A673 (cell line): ENCODE results near the gene RALB. TPM values are rescaled to one million over a fixed set of nuclear protein-coding genes. Genes with fewer than 3 reads are reported as not detected.

Experiments
- BruUV-seq: library from RNA; stranded (reverse); fragments of 400-500 nt; replicated peaks from 2 replicates; lab custom pipeline; 2021; lab: Mats Ljungman, UMichigan
- CTCF ChIA-PET: fragments of 300-600 bp; sonication (Branson Sonifier 250); formaldehyde crosslinking; loops from one replicate; lab custom pipeline; 2022; ENCODE audit warnings: antibody characterized with exemption; lab: Charles Lee
- POLR2A ChIA-PET: fragments of 300-600 bp; sonication (Branson Sonifier 250); formaldehyde crosslinking; loops from one replicate; lab custom pipeline; 2022; ENCODE audit warnings: antibody characterized with exemption; ENCODE audit not compliant: low non-redundant PET; lab: Charles Lee
- DNase-seq: peaks from one replicate; pipeline ENCODE4 v3.0.0-alpha.2; 2015; ENCODE audit warnings: low spot score
- H3K27ac ChIP-seq: fragments of 200-600 bp; sonication (generic); 2 replicates; pipeline ENCODE4 v1.5.1; 2016; ENCODE audit warnings: mixed run types, low read depth, mild to moderate bottlenecking, mixed read lengths, antibody characterized with exemption, low read length; ENCODE audit not compliant: poor library complexity, severe bottlenecking
- H3K27me3 ChIP-seq: fragments of 200-600 bp; sonication (generic); replicated peaks from 2 replicates; pipeline ENCODE4 v1.6.1; 2017; ENCODE audit warnings: mixed run types, low read depth, mild to moderate bottlenecking, mixed read lengths, antibody characterized with exemption, low read length; ENCODE audit not compliant: insufficient read depth, poor library complexity
- H3K36me3 ChIP-seq: fragments of 200-600 bp; sonication (generic); 2 replicates; pipeline ENCODE4 v1.6.1; 2016; ENCODE audit warnings: mixed run types, mild to moderate bottlenecking, mixed read lengths, antibody characterized with exemption, low read length; ENCODE audit not compliant: insufficient read depth, poor library complexity, severe bottlenecking
- H3K4me1 ChIP-seq: fragments of 200-600 bp; sonication (generic); 2 replicates; pipeline ENCODE4 v1.6.1; 2017; ENCODE audit warnings: mixed run types, mild to moderate bottlenecking, mixed read lengths, antibody characterized with exemption, low read length; ENCODE audit not compliant: insufficient read depth, poor library complexity, severe bottlenecking
- H3K4me3 ChIP-seq: fragments of 200-600 bp; sonication (generic); 2 replicates; pipeline ENCODE4 v1.5.1; 2016; ENCODE audit warnings: low read depth, mixed run types, mild to moderate bottlenecking, mixed read lengths, low read length; ENCODE audit not compliant: poor library complexity, severe bottlenecking
- H3K9me3 ChIP-seq: fragments of 200-600 bp; sonication (generic); 2 replicates; pipeline ENCODE4 v1.6.1; 2016; ENCODE audit warnings: mixed run types, low read depth, mild to moderate bottlenecking, mixed read lengths, antibody characterized with exemption, low read length; ENCODE audit not compliant: poor library complexity, severe bottlenecking
- EZH2 ChIP-seq: fragments of 200-600 bp; sonication (generic); IDR thresholded peaks from 2 replicates; pipeline ENCODE4 v1.6.1; 2017; ENCODE audit warnings: borderline replicate concordance, low read depth, mild to moderate bottlenecking, mixed read lengths, antibody characterized with exemption, low read length; ENCODE audit not compliant: poor library complexity, severe bottlenecking
- intact Hi-C: fragments of 100-400 bp; cut with micrococcal nuclease; formaldehyde crosslinking; loops from one replicate; pipeline ENCODE4 v1.10.0; 2022; ENCODE audit not compliant: unreplicated experiment
- total RNA-seq: library from RNA; stranded (reverse); gene quantifications from 2 replicates; pipeline ENCODE4 v1.2.3, GENCODE V29; 2021
- TF ChIP-seq, protein P1 (sequence below): fragments of 300-800, 200-600 bp; sonication (generic); conservative IDR thresholded peaks from 2 replicates; pipeline ENCODE4 v1.5.1; 2017; ENCODE audit warnings: low read depth, mild to moderate bottlenecking, antibody characterized with exemption, low read length, moderate library complexity, mixed read lengths

The RALB gene
- total RNA-seq, 1 experiment from 2014 or later: 47.0 TPM

DNA sequence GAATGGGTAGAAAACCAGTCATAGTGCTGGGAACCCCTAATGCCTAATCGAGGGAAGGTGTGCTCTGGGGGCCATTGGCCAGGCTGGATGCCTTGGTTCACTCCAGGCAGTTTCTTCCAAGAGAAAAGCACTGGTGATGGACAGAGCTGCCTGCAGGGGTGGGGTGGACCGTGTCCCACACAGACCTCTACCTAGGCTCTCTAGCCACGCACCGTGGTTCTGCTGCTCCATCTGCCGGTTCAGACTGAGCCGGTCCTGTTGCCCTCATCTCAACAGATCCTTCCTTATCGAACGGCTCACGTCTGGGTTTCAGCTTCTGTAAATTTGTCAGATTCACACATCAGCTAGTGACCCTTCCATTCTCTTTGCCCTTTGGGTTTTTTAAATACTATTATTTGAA, 46.4 kb downstream of the RALB start:
- ChIA-PET POLR2A (no interaction called here), CTCF (no interaction called here)
- BruUV-seq: no TSS peak

DNA sequence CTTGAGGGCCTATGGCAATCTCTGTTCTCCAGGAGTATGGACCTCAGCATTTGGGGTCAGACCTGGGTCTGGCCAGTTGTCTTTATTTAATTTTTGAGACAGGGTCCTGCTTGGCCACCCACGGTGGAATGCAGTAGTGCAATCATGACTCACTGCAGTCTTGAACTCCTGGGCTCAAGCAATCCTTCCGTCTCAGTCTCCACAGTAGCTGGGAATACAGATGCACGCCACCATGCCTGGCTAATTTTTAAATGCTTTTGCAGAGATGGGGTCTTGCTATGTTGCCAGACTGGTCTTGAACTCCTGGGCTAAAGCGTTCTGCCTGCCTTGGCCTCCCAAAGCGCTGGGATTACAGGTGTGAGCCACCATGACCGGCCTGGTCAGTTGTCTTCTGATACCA, 46.9 kb downstream of the RALB start:
- POLR2A ChIA-PET: no interaction called here
- TF ChIP-seq EZH2: no peak
- no peaks in the 10 kb centered on the region for H3K27me3 ChIP-seq
- BruUV-seq: no TSS peak
- no peak overlapping the region for H3K27ac ChIP-seq
- H3K9me3 ChIP-seq: no peaks in the 10 kb centered on the region
- no peak for DNase-seq
- H3K4me1 ChIP-seq: no peaks in the 10 kb centered on the region
- CTCF ChIA-PET: no interaction called here
- peaks cover 4% of the 10 kb centered on the region for H3K36me3 ChIP-seq
- no peak overlapping the region for H3K4me3 ChIP-seq
- intact Hi-C loops: no loop called here

More for the DNA sequence above, 46.4 kb downstream of the RALB start:
- TF ChIP-seq, protein P1, sequence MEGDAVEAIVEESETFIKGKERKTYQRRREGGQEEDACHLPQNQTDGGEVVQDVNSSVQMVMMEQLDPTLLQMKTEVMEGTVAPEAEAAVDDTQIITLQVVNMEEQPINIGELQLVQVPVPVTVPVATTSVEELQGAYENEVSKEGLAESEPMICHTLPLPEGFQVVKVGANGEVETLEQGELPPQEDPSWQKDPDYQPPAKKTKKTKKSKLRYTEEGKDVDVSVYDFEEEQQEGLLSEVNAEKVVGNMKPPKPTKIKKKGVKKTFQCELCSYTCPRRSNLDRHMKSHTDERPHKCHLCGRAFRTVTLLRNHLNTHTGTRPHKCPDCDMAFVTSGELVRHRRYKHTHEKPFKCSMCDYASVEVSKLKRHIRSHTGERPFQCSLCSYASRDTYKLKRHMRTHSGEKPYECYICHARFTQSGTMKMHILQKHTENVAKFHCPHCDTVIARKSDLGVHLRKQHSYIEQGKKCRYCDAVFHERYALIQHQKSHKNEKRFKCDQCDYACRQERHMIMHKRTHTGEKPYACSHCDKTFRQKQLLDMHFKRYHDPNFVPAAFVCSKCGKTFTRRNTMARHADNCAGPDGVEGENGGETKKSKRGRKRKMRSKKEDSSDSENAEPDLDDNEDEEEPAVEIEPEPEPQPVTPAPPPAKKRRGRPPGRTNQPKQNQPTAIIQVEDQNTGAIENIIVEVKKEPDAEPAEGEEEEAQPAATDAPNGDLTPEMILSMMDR: no peak
- TF ChIP-seq EZH2: no peak
- Histone ChIP-seq H3K27me3 (no peaks in the 10 kb centered on the region), H3K4me1 (no peaks in the 10 kb centered on the region), H3K4me3 (no peak overlapping the region), H3K9me3 (no peaks in the 10 kb centered on the region), H3K36me3 (peaks cover 7% of the 10 kb centered on the region), H3K27ac (no peak overlapping the region)
- DNase-seq: no peak
- intact Hi-C loops: no loop called here

DNA sequence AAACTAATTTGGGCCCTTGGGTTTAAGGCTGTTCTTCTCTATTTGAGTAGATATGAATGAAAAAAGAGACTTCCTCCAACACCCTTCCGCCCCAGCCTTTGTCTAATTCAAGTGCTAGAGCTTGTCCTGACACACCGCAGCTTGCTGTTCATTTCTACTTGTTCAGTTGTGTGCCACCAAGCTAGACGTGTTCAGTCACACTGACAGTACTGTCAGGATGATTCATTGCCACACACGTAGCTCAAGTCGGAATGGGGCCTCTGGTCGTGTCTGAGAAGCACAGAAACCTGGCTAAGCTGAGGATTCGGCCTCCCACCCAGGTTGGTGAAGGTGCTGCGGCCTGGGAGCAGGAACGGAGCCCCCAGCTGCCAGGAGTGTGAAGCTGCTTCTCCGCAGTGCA, 47.7 kb downstream of the RALB start:
- no TSS peak for BruUV-seq
- no peaks in the 10 kb centered on the region for H3K36me3 ChIP-seq
- no peak overlapping the region for H3K4me3 ChIP-seq
- H3K27me3 ChIP-seq: no peaks in the 10 kb centered on the region
- intact Hi-C loops: no loop called here
- no peaks in the 10 kb centered on the region for H3K9me3 ChIP-seq
- no peaks in the 10 kb centered on the region for H3K4me1 ChIP-seq
- TF ChIP-seq, protein P1: no peak
- no peak for TF ChIP-seq EZH2
- ChIA-PET CTCF (no interaction called here), POLR2A (interaction anchor here (0.6 kb wide), 1 partner anchor 17 kb away, joined by 3 read pairs; no protein-coding TSS in a partner anchor)
- no peak for DNase-seq
- H3K27ac ChIP-seq: no peak overlapping the region

DNA sequence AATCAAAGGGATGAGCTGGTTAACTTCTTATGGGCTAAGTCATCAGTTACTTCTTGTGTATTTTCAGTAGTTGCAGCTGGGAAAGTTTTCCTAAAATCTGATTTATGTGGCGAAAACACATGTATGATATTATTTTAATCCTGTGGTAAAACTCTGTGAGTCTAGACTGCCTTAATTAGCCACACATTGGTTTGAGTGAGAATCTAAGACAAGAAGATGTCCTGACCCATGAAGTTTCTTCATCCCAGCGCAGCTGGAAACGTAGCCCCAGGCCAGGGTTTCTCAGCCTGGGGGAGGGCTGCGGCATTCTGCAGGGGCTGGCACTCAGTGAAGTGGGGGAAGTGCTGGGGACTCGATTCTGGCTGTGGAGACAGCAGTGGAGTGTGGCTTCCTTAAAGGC, 48.6 kb downstream of the RALB start:
- Histone ChIP-seq H3K36me3 (no peaks in the 10 kb centered on the region), H3K27me3 (no peaks in the 10 kb centered on the region), H3K9me3 (no peaks in the 10 kb centered on the region), H3K27ac (no peak overlapping the region), H3K4me3 (no peak overlapping the region), H3K4me1 (no peaks in the 10 kb centered on the region)
- CTCF ChIA-PET: no interaction called here
- BruUV-seq: no TSS peak
- TF ChIP-seq EZH2: no peak
- TF ChIP-seq, protein P1: no peak
- DNase-seq: no peak
- intact Hi-C loops: no loop called here
- POLR2A ChIA-PET: no interaction called here
